Stimulated activated CD8-positive, alpha-beta memory T cell treated with anti-CD3 and anti-CD28 coated beads, Interleukin-4, amount 100 ng/mL, for 24 hours (primary cell): ENCODE measurements around the gene ITGB6.
"Not testable (repeated sequence)": the region's sequence is repeated elsewhere in the genome, so short reads cannot be mapped to it uniquely, and the experiment has no call there.

ENCODE experiments used
- DNase-seq: peaks from one replicate; pipeline ENCODE4 v3.0.0-alpha.2; 2020; ENCODE audit warnings: low read depth

ITGB6 gene

GRCh38 chr2:160181146-160181836 lies 18.8 kb downstream of the ITGB6 start:
- DNase-seq = not testable (repeated sequence)

- not testable (repeated sequence) for DNase-seq
These were observed 19.4 kb downstream of the ITGB6 start for GRCh38 chr2:160180690-160181089.

GRCh38 chr2:160180172-160180571 lies 19.9 kb downstream of the ITGB6 start:
- DNase-seq = no peak

GRCh38 chr2:160175169-160176134 lies 24.6 kb downstream of the ITGB6 start:
- DNase-seq = no peak

- no peak for DNase-seq
These were observed 25.8 kb downstream of the ITGB6 start for GRCh38 chr2:160174322-160174721.

- no peak for DNase-seq
These were observed 30.1 kb downstream of the ITGB6 start for GRCh38 chr2:160169988-160170387.

GRCh38 chr2:160169471-160169870 lies 30.6 kb downstream of the ITGB6 start:
- DNase-seq = no peak

GRCh38 chr2:160168878-160169277 lies 31.2 kb downstream of the ITGB6 start:
- DNase-seq = no peak

- no peak for DNase-seq
These were observed 32.9 kb downstream of the ITGB6 start for GRCh38 chr2:160167089-160167740.

GRCh38 chr2:160165996-160166395 lies 34.1 kb downstream of the ITGB6 start:
- DNase-seq = no peak

- DNase-seq = no peak
These were observed 35.0 kb downstream of the ITGB6 start for GRCh38 chr2:160165081-160165480.

- no peak for DNase-seq
These were observed 41.9 kb downstream of the ITGB6 start for GRCh38 chr2:160157861-160158829.

- no peak for DNase-seq
These were observed 43.4 kb downstream of the ITGB6 start for GRCh38 chr2:160156665-160157064.

- DNase-seq = no peak
These were observed 44.0 kb downstream of the ITGB6 start for GRCh38 chr2:160156100-160156499.

- DNase-seq = not testable (repeated sequence)
These were observed 51.7 kb downstream of the ITGB6 start for GRCh38 chr2:160148419-160148818.

- DNase-seq = no peak
These were observed 54.6 kb downstream of the ITGB6 start for GRCh38 chr2:160145471-160145870.

GRCh38 chr2:160144280-160144990 lies 55.6 kb downstream of the ITGB6 start:
- no peak for DNase-seq

GRCh38 chr2:160142472-160142871 lies 57.6 kb downstream of the ITGB6 start:
- no peak for DNase-seq

GRCh38 chr2:160141912-160142311 lies 58.2 kb downstream of the ITGB6 start:
- no peak for DNase-seq

GRCh38 chr2:160141419-160141818 lies 58.7 kb downstream of the ITGB6 start:
- DNase-seq = no peak

GRCh38 chr2:160140471-160140870 lies 59.6 kb downstream of the ITGB6 start:
- DNase-seq = no peak
